Type B pancreatic cell (in vitro differentiated cells): ENCODE measurements around the gene RALY. TPM values are rescaled to one million over a fixed set of nuclear protein-coding genes. Genes with fewer than 3 reads are reported as not detected.

Experiments used
- DNase-seq: peaks from one replicate; pipeline ENCODE4 v3.0.0; 2021; ENCODE audit warnings: mixed read lengths; ENCODE audit not compliant: unreplicated experiment; ENCODE audit errors: extremely low spot score
- H3K27ac Mint-ChIP-seq: 2 replicates; pipeline ENCODE4 v1.8.0; 2021; ENCODE audit warnings: mild to moderate bottlenecking, mixed read lengths
- H3K27me3 Mint-ChIP-seq: 2 replicates; pipeline ENCODE4 v1.8.0; 2021; ENCODE audit warnings: mixed read lengths
- H3K36me3 Mint-ChIP-seq: 2 replicates; pipeline ENCODE4 v1.8.0; 2021; ENCODE audit warnings: mixed read lengths
- H3K4me1 Mint-ChIP-seq: one replicate; pipeline ENCODE4 v1.8.0; 2021; ENCODE audit warnings: mixed read lengths; ENCODE audit not compliant: unreplicated experiment
- H3K4me3 Mint-ChIP-seq: 2 replicates; pipeline ENCODE4 v1.8.0; 2021; ENCODE audit warnings: mild to moderate bottlenecking, mixed read lengths
- H3K9me3 Mint-ChIP-seq: 2 replicates; pipeline ENCODE4 v1.8.0; 2021; ENCODE audit warnings: mixed read lengths
- total RNA-seq: library from RNA; stranded (reverse); gene quantifications from 2 replicates; pipeline ENCODE4 v1.2.1, GENCODE V29; 2021; ENCODE audit warnings: low replicate concordance
- TF ChIP-seq, protein P1 (sequence below): fragments of 200-600 bp; sonication (generic); conservative IDR thresholded peaks from 2 replicates; pipeline ENCODE4 v1.5.0; 2021; ENCODE audit warnings: antibody characterized with exemption, mild to moderate bottlenecking

RALY gene
- total RNA-seq, 1 donor from 2014 or later, result 215 TPM

- Mint-ChIP-seq H3K9me3 (no peaks in the 10 kb centered on the region), H3K4me3 (no peak overlapping the region), H3K4me1 (peaks cover 7% of the 10 kb centered on the region), H3K27me3 (no peaks in the 10 kb centered on the region), H3K27ac (no peak overlapping the region), H3K36me3 (peaks cover 32% of the 10 kb centered on the region)
- no peak for DNase-seq
- TF ChIP-seq, protein P1, sequence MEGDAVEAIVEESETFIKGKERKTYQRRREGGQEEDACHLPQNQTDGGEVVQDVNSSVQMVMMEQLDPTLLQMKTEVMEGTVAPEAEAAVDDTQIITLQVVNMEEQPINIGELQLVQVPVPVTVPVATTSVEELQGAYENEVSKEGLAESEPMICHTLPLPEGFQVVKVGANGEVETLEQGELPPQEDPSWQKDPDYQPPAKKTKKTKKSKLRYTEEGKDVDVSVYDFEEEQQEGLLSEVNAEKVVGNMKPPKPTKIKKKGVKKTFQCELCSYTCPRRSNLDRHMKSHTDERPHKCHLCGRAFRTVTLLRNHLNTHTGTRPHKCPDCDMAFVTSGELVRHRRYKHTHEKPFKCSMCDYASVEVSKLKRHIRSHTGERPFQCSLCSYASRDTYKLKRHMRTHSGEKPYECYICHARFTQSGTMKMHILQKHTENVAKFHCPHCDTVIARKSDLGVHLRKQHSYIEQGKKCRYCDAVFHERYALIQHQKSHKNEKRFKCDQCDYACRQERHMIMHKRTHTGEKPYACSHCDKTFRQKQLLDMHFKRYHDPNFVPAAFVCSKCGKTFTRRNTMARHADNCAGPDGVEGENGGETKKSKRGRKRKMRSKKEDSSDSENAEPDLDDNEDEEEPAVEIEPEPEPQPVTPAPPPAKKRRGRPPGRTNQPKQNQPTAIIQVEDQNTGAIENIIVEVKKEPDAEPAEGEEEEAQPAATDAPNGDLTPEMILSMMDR, result no peak
Measured at GRCh38 chr20:34079818-34080217, 86.1 kb downstream of the RALY start.

DNA sequence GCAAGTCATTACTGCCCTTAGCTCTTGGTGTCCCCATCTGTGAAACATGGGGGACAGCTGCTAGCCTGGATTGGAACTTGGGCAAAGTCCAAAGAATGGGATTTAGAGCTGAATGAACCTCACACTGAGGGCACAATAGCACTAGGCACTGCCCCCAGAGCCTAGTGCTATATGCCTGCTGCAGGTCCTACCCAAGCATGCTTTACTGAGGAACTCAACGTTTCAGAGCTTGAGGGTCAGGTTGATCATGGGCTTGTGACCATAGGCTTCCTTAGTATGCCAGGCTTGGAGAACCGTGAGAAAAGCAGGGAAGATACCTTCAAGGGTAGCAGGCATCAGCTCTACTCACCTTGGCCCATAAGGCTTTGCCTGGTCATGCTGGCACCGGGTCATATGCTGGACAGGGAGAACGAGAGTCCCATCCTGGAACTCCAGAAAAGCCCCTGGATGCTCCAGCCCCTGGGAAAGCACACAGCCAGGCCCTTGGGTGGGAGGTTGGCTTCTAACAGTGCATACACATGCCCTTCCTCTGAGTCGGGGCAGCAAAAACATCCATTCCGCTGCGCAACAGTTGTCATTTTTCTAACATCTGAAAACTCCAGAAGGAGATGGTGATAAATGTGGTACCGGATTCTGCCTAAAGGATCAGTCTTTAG is 88.6 kb downstream of the RALY start:
- Mint-ChIP-seq H3K27ac (no peak overlapping the region), H3K27me3 (no peaks in the 10 kb centered on the region), H3K36me3 (peaks cover 36% of the 10 kb centered on the region), H3K9me3 (no peaks in the 10 kb centered on the region), H3K4me1 (peaks cover 7% of the 10 kb centered on the region), H3K4me3 (no peak overlapping the region)
- no peak for DNase-seq
- TF ChIP-seq, protein P1, result no peak

- Mint-ChIP-seq H3K27ac (peak overlapping the region; percentile 50), H3K4me1 (peaks cover 7% of the 10 kb centered on the region), H3K4me3 (no peak overlapping the region), H3K27me3 (no peaks in the 10 kb centered on the region), H3K36me3 (peaks cover 40% of the 10 kb centered on the region), H3K9me3 (no peaks in the 10 kb centered on the region)
- DNase-seq, result no peak
- TF ChIP-seq, protein P1, result no peak
Measured at GRCh38 chr20:34083137-34083536, 89.4 kb downstream of the RALY start.

- Mint-ChIP-seq H3K36me3 (peaks cover 39% of the 10 kb centered on the region), H3K4me3 (no peak overlapping the region), H3K9me3 (no peaks in the 10 kb centered on the region), H3K4me1 (peaks cover 7% of the 10 kb centered on the region), H3K27me3 (no peaks in the 10 kb centered on the region), H3K27ac (peak overlapping the region; percentile 50)
- DNase-seq, result no peak
- TF ChIP-seq, protein P1, result no peak
Measured at GRCh38 chr20:34083781-34084180, 90.1 kb downstream of the RALY start.

DNA sequence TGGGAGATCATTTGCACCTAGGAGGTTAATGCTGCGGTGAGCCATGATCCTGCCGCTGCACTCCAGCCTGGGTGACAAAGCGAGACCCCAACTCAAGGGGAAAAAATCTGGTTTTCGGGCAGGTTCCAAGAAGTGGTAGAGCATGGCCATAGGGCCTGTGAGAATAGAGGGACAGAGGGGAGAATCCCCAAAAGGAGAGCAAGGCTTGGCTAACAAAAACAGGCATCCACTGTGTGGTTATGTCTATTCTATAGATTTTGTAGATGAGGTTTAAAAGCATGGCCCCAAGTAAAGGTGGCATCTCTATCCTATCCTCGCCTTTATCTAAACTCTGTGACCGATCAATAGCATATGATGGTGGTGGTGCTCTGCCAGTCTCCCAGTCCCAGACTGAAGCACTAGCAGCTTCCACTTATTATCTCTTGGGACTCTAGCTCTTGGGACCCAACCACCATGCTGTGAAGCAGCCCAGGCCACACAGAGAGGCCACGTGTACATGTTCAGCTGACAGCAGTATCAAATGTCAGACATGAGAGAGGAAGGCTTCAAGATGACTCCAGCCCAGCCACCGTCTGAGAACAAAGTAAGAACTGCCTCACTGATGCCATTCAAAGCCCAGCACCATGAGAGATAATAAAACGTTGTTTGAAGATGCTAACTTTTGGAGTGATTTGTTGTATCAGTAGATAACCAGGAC is 90.7 kb downstream of the RALY start:
- Mint-ChIP-seq H3K9me3 (no peaks in the 10 kb centered on the region), H3K4me1 (peaks cover 7% of the 10 kb centered on the region), H3K27me3 (no peaks in the 10 kb centered on the region), H3K27ac (peak overlapping the region; percentile 20), H3K36me3 (peaks cover 38% of the 10 kb centered on the region), H3K4me3 (no peak overlapping the region)
- DNase-seq, result no peak
- TF ChIP-seq, protein P1, result no peak
